Stimulated activated CD4-positive, alpha-beta T cell treated with anti-CD3 and anti-CD28 coated beads, TNF-alpha, amount 100 ng/mL, for 24 hours (primary cell): ENCODE measurements around the gene DGKB.

Source experiments
- DNase-seq, 3 experiments: peaks; one replicate each; pipeline ENCODE4 v3.0.0-alpha.2; 2020; ENCODE audit warnings: low read depth in 3 of 3

DGKB gene

GRCh38 chr7:14688208-14688607 lies 214.3 kb downstream of the DGKB start:
- DNase-seq = no peak

- DNase-seq = no peak
Observed at GRCh38 chr7:14687777-14688176, 214.8 kb downstream of the DGKB start.

GRCh38 chr7:14687241-14687640 lies 215.3 kb downstream of the DGKB start:
- DNase-seq = no peak

- no peak for DNase-seq
Observed at GRCh38 chr7:14685167-14685566, 217.4 kb downstream of the DGKB start.

GRCh38 chr7:14682910-14683465 lies 219.6 kb downstream of the DGKB start:
- no peak for DNase-seq

GRCh38 chr7:14676896-14677295 lies 225.7 kb downstream of the DGKB start:
- DNase-seq = no peak

GRCh38 chr7:14673202-14673601 lies 229.3 kb downstream of the DGKB start:
- no peak for DNase-seq

GRCh38 chr7:14666913-14667312 lies 235.6 kb downstream of the DGKB start:
- DNase-seq = no peak

- no peak for DNase-seq
Observed at GRCh38 chr7:14666304-14666703, 236.2 kb downstream of the DGKB start.

- no peak for DNase-seq
Observed at GRCh38 chr7:14639801-14640200, 262.8 kb downstream of the DGKB start.

GRCh38 chr7:14639329-14639728 lies 263.2 kb downstream of the DGKB start:
- DNase-seq = no peak

- no peak for DNase-seq
Observed at GRCh38 chr7:14637968-14638367, 264.6 kb downstream of the DGKB start.

- no peak for DNase-seq
Observed at GRCh38 chr7:14635955-14636354, 266.6 kb downstream of the DGKB start.

GRCh38 chr7:14630048-14630447 lies 272.5 kb downstream of the DGKB start:
- no peak for DNase-seq

GRCh38 chr7:14628516-14628915 lies 274.0 kb downstream of the DGKB start:
- no peak for DNase-seq

- no peak for DNase-seq
Observed at GRCh38 chr7:14626076-14626475, 276.5 kb downstream of the DGKB start.

GRCh38 chr7:14622559-14622958 lies 280.0 kb downstream of the DGKB start:
- no peak for DNase-seq

- no peak for DNase-seq
Observed at GRCh38 chr7:14606101-14606500, 296.4 kb downstream of the DGKB start.

- DNase-seq = no peak
Observed at GRCh38 chr7:14604606-14605005, 297.9 kb downstream of the DGKB start.

GRCh38 chr7:14602851-14603250 lies 299.7 kb downstream of the DGKB start:
- DNase-seq = no peak

GRCh38 chr7:14600766-14601367 lies 301.7 kb downstream of the DGKB start:
- DNase-seq = no peak

- DNase-seq = no peak
Observed at GRCh38 chr7:14598978-14599377, 303.6 kb downstream of the DGKB start.

- no peak for DNase-seq
Observed at GRCh38 chr7:14596421-14596820, 306.1 kb downstream of the DGKB start.

- DNase-seq = no peak
Observed at GRCh38 chr7:14590206-14590605, 312.3 kb downstream of the DGKB start.
